Left ventricle myocardium inferior (tissue), 1 donor: ENCODE data around the gene AUTS2. TPM values are rescaled to one million over a fixed set of nuclear protein-coding genes. Genes with fewer than 3 reads are reported as not detected.

Experiments
- DNase-seq: peaks from one replicate; pipeline ENCODE4 v3.0.0-alpha.2; 2020
- H3K27ac ChIP-seq: fragments of 200-600 bp; replicated peaks from 2 replicates; pipeline ENCODE4 v1.8.0; 2021
- H3K27me3 ChIP-seq: fragments of 200-600 bp; 2 replicates; pipeline ENCODE4 v1.8.0; 2021; ENCODE audit warnings: low read depth
- H3K36me3 ChIP-seq: fragments of 200-600 bp; 2 replicates; pipeline ENCODE4 v1.8.0; 2021
- H3K4me1 ChIP-seq: fragments of 200-600 bp; 2 replicates; pipeline ENCODE4 v1.8.0; 2021
- H3K4me3 ChIP-seq: fragments of 200-600 bp; 2 replicates; pipeline ENCODE4 v1.8.0; 2021; ENCODE audit warnings: mild to moderate bottlenecking, moderate library complexity
- H3K9me3 ChIP-seq: fragments of 200-600 bp; replicated peaks from 2 replicates; pipeline ENCODE4 v1.8.0; 2021
- CTCF ChIP-seq: fragments of 200-600 bp; IDR thresholded peaks from 2 replicates; pipeline ENCODE4 v1.8.0; 2021; ENCODE audit warnings: antibody characterized with exemption, mild to moderate bottlenecking, borderline replicate concordance
- intact Hi-C: fragments of 100-400 bp; cut with micrococcal nuclease; formaldehyde crosslinking; loops from one replicate; pipeline ENCODE4 v1.11.0; 2022
- total RNA-seq: library from RNA; stranded (reverse); fragmentation: NEBNext Ultra II Directional; extraction: Animal tissue kit (Norgen Biotek cat#: 25700); gene quantifications from one replicate; pipeline ENCODE4 v1.2.1, GENCODE V29; 2021
- donor health status: DM: no; HTN: yes; CAD: no; lungs with severe emphysema.

AUTS2 gene
- total RNA-seq, 1 donor from 2014 or later = 10.5 TPM

- no peak overlapping the region for H3K27ac ChIP-seq
- intact Hi-C loops = no loop called here
- no peaks in the 10 kb centered on the region for H3K36me3 ChIP-seq
- no peak overlapping the region for H3K4me3 ChIP-seq
- no peaks in the 10 kb centered on the region for H3K27me3 ChIP-seq
- no peak for DNase-seq
- no peaks in the 10 kb centered on the region for H3K4me1 ChIP-seq
- TF ChIP-seq CTCF = no peak
- H3K9me3 ChIP-seq = peaks cover 21% of the 10 kb centered on the region
Observed at GRCh38 chr7:70233776-70234175, 635.5 kb downstream of the AUTS2 start.

GRCh38 chr7:70237256-70237655 is 639.0 kb downstream of the AUTS2 start:
- no peak for TF ChIP-seq CTCF
- DNase-seq = no peak
- Histone ChIP-seq H3K4me3 (no peak overlapping the region), H3K9me3 (no peaks in the 10 kb centered on the region), H3K27ac (no peak overlapping the region), H3K36me3 (no peaks in the 10 kb centered on the region), H3K27me3 (no peaks in the 10 kb centered on the region), H3K4me1 (no peaks in the 10 kb centered on the region)
- intact Hi-C loops = no loop called here

GRCh38 chr7:70237831-70238575 is 639.7 kb downstream of the AUTS2 start:
- intact Hi-C loops = no loop called here
- no peak for DNase-seq
- Histone ChIP-seq H3K27me3 (no peaks in the 10 kb centered on the region), H3K9me3 (no peaks in the 10 kb centered on the region), H3K4me3 (no peak overlapping the region), H3K27ac (no peak overlapping the region), H3K36me3 (no peaks in the 10 kb centered on the region), H3K4me1 (no peaks in the 10 kb centered on the region)
- no peak for TF ChIP-seq CTCF

GRCh38 chr7:70239918-70240317 is 641.6 kb downstream of the AUTS2 start:
- TF ChIP-seq CTCF = no peak
- no peaks in the 10 kb centered on the region for H3K27me3 ChIP-seq
- H3K27ac ChIP-seq = no peak overlapping the region
- no peak overlapping the region for H3K4me3 ChIP-seq
- no peak for DNase-seq
- H3K36me3 ChIP-seq = no peaks in the 10 kb centered on the region
- no peaks in the 10 kb centered on the region for H3K4me1 ChIP-seq
- intact Hi-C loops = no loop called here
- no peaks in the 10 kb centered on the region for H3K9me3 ChIP-seq

GRCh38 chr7:70240873-70241272 is 642.6 kb downstream of the AUTS2 start:
- no peak for TF ChIP-seq CTCF
- no peak overlapping the region for H3K27ac ChIP-seq
- intact Hi-C loops = no loop called here
- no peak for DNase-seq
- H3K4me3 ChIP-seq = no peak overlapping the region
- H3K4me1 ChIP-seq = no peaks in the 10 kb centered on the region
- no peaks in the 10 kb centered on the region for H3K27me3 ChIP-seq
- H3K9me3 ChIP-seq = no peaks in the 10 kb centered on the region
- no peaks in the 10 kb centered on the region for H3K36me3 ChIP-seq
